PC-3 (cell line): ENCODE results near the gene STYK1. TPM values are rescaled to one million over a fixed set of nuclear protein-coding genes. Genes with fewer than 3 reads are reported as not detected.

Experiments used
- ATAC-seq: fragments of 200-7000 bp; cut with Tn5 transposase; 2 replicates; pipeline ENCODE4 v1.9.1; 2020; ENCODE audit warnings: mild to moderate bottlenecking, moderate library complexity
- BruUV-seq: library from RNA; stranded (reverse); fragments of 400-500 nt; replicated peaks from 2 replicates; lab custom pipeline; 2021; lab: Mats Ljungman, UMichigan
- CTCF ChIA-PET: fragments of 300-600 bp; sonication (Branson Sonifier 250); formaldehyde crosslinking; loops from one replicate; lab custom pipeline; 2022; ENCODE audit warnings: antibody characterized with exemption; lab: Charles Lee
- POLR2A ChIA-PET: fragments of 300-600 bp; sonication (Branson Sonifier 250); formaldehyde crosslinking; loops from one replicate; lab custom pipeline; 2022; ENCODE audit warnings: antibody characterized with exemption; ENCODE audit not compliant: unreplicated experiment; lab: Charles Lee
- DNase-seq: peaks from one replicate; pipeline ENCODE4 v3.0.0-alpha.2; 2015
- H2AFZ ChIP-seq: fragments of 300-600 bp; sonication (generic); 2 replicates; pipeline ENCODE4 v1.6.0; 2016; ENCODE audit warnings: antibody characterized with exemption, low read length
- H3F3A ChIP-seq: fragments of 300-600 bp; sonication (generic); one replicate; pipeline ENCODE4 v1.6.0; 2017; ENCODE audit warnings: antibody characterized with exemption, low read length, control low read depth, mild to moderate bottlenecking; ENCODE audit not compliant: unreplicated experiment
- H3K27ac ChIP-seq: fragments of 300-600 bp; sonication (generic); 2 replicates; pipeline ENCODE4 v1.5.1; 2016; ENCODE audit warnings: mild to moderate bottlenecking, low read length
- H3K27me3 ChIP-seq: fragments of 300-600 bp; sonication (generic); 2 replicates; pipeline ENCODE4 v1.6.1; 2016; ENCODE audit warnings: low read length, mixed read lengths
- H3K36me3 ChIP-seq: fragments of 300-600 bp; sonication (generic); 2 replicates; pipeline ENCODE4 v1.6.1; 2016; ENCODE audit warnings: low read depth, mixed run types, low read length, mixed read lengths
- H3K4me1 ChIP-seq: fragments of 300-600 bp; sonication (generic); 2 replicates; pipeline ENCODE4 v1.5.1; 2016; ENCODE audit warnings: low read length; ENCODE audit not compliant: insufficient read depth
- H3K4me2 ChIP-seq: fragments of 300-600 bp; sonication (generic); 2 replicates; pipeline ENCODE4 v1.6.0; 2016; ENCODE audit warnings: low read length
- H3K4me3 ChIP-seq: fragments of 300-600 bp; sonication (generic); 2 replicates; pipeline ENCODE4 v1.5.1; 2016; ENCODE audit warnings: mild to moderate bottlenecking, low read length, mixed read lengths
- H3K79me2 ChIP-seq: fragments of 300-600 bp; sonication (generic); 2 replicates; pipeline ENCODE4 v1.6.1; 2017; ENCODE audit warnings: low read length, mixed read lengths
- H3K9ac ChIP-seq: fragments of 300-600 bp; sonication (generic); 2 replicates; pipeline ENCODE4 v1.6.0; 2016; ENCODE audit warnings: mild to moderate bottlenecking, low read length
- H3K9me2 ChIP-seq: fragments of 300-600 bp; sonication (generic); replicated peaks from 2 replicates; pipeline ENCODE4 v1.6.1; 2016; ENCODE audit warnings: mixed run types, low read length, mixed read lengths
- H3K9me3 ChIP-seq: fragments of 300-600 bp; sonication (generic); 2 replicates; pipeline ENCODE4 v1.6.1; 2016; ENCODE audit warnings: low read length, mixed read lengths
- H4K20me1 ChIP-seq: fragments of 300-600 bp; sonication (generic); 2 replicates; pipeline ENCODE4 v1.6.1; 2016; ENCODE audit warnings: low read length, mixed read lengths
- CTCF ChIP-seq: fragments of 300-600 bp; sonication (generic); conservative IDR thresholded peaks from 2 replicates; pipeline ENCODE4 v1.5.1; 2017; ENCODE audit warnings: antibody characterized with exemption, low read depth, mild to moderate bottlenecking, low read length
- EZH2 ChIP-seq: fragments of 300-600 bp; sonication (generic); IDR thresholded peaks from one replicate; pipeline ENCODE4 v1.6.1; 2017; ENCODE audit warnings: antibody characterized with exemption, mild to moderate bottlenecking, low read length; ENCODE audit not compliant: unreplicated experiment
- EZH2phosphoT487 ChIP-seq: fragments of 300-600 bp; sonication (generic); IDR thresholded peaks from 2 replicates; pipeline ENCODE4 v1.6.1; 2018; ENCODE audit warnings: mild to moderate bottlenecking, antibody characterized with exemption, low read length, borderline replicate concordance
- intact Hi-C: fragments of 100-400 bp; cut with micrococcal nuclease; formaldehyde crosslinking; loops from 2 replicates; pipeline ENCODE4 v1.9.0; 2023
- total RNA-seq: library from RNA; depleted of rRNA; stranded (reverse); fragments of >200 nt; gene quantifications from 2 replicates; pipeline ENCODE4 v1.2.3, GENCODE V29; 2014

Gene STYK1
- total RNA-seq, 1 experiment from 2014 or later = 4.3 TPM

DNA sequence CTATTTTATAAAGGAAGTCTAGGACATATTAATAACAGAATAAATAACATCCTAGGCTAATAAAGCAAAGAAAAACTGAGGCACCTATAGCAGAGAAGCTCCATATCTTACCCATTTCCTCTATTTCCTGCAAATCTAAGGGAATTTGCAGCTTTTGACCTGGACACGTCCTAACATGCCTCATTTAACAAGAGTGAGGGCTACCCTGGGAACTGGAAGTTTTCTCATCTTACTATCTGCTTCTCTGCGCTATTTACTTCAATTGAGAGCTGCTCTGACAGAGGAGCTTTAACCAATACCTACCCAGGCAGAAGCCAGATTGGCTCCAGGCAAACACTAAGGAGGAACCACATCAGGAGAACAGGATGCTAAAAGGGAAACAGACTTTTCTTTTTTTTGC is 43.6 kb upstream of the STYK1 start:
- peaks cover 61% of the 10 kb centered on the region for H4K20me1 ChIP-seq
- peaks cover 86% of the 10 kb centered on the region for H3K79me2 ChIP-seq
- peak overlapping the region; percentile 17; the same call in 1 of the 2 replicates for H3K4me3 ChIP-seq
- intact Hi-C loops = loop anchor here (2.0 to 5.0 kb wide), 2 partner anchors 35 to 353 kb away; no protein-coding TSS in a partner anchor
- ChIA-PET CTCF (interaction anchor here (0.6 kb wide), 1 partner anchor 528 kb away, joined by 3 read pairs; no protein-coding TSS in a partner anchor), POLR2A (interaction anchor here (0.5 to 0.7 kb wide), 2 partner anchors 130 to 603 kb away, joined by 4 to 5 read pairs; no protein-coding TSS in a partner anchor)
- H3K9me2 ChIP-seq = no peaks in the 10 kb centered on the region
- BruUV-seq = no TSS peak
- peak overlapping the region; percentile 90 for H3K4me2 ChIP-seq
- H3F3A ChIP-seq = no peaks in the 10 kb centered on the region
- peaks cover 27% of the 10 kb centered on the region for H3K36me3 ChIP-seq
- H3K4me1 ChIP-seq = peaks cover 54% of the 10 kb centered on the region
- H3K27ac ChIP-seq = peak overlapping the region; percentile 73
- H3K27me3 ChIP-seq = no peaks in the 10 kb centered on the region
- ATAC-seq = peak; percentile 2; the same call in 1 of the 2 replicates
- TF ChIP-seq EZH2phosphoT487 (no peak), EZH2 (no peak), CTCF (no peak)
- no peaks in the 10 kb centered on the region for H3K9me3 ChIP-seq
- no peak for DNase-seq
- H3K9ac ChIP-seq = no peak overlapping the region
- no peak overlapping the region for H2AFZ ChIP-seq

- POLR2A ChIA-PET = no interaction called here
- H3F3A ChIP-seq = no peaks in the 10 kb centered on the region
- H3K9me3 ChIP-seq = no peaks in the 10 kb centered on the region
- no peaks in the 10 kb centered on the region for H3K9me2 ChIP-seq
- peaks cover 54% of the 10 kb centered on the region for H3K4me1 ChIP-seq
- peak overlapping the region; percentile 35 for H3K4me3 ChIP-seq
- DNase-seq = peak; percentile 88
- H3K9ac ChIP-seq = peak overlapping the region; percentile 13; the same call in 1 of the 2 replicates
- peaks cover 65% of the 10 kb centered on the region for H4K20me1 ChIP-seq
- H3K27me3 ChIP-seq = no peaks in the 10 kb centered on the region
- peak overlapping the region; percentile 73 for H3K27ac ChIP-seq
- intact Hi-C loops = loop anchor here (2.0 to 5.0 kb wide), 2 partner anchors 35 to 352 kb away; no protein-coding TSS in a partner anchor
- H3K79me2 ChIP-seq = peaks cover 86% of the 10 kb centered on the region
- CTCF ChIA-PET = interaction anchor here (0.6 kb wide), 1 partner anchor 527 kb away, joined by 3 read pairs; no protein-coding TSS in a partner anchor
- TF ChIP-seq CTCF = no peak
- no peak for TF ChIP-seq EZH2
- no peak for TF ChIP-seq EZH2phosphoT487
- peak overlapping the region; percentile 90 for H3K4me2 ChIP-seq
- BruUV-seq = no TSS peak
- no peak overlapping the region for H2AFZ ChIP-seq
- peak; percentile 87 for ATAC-seq
- peaks cover 33% of the 10 kb centered on the region for H3K36me3 ChIP-seq
Observed at GRCh38 chr12:10716704-10717315, 43.0 kb upstream of the STYK1 start.
